OCI-LY1 (cell line): ENCODE results near the gene ADAMTS9.

Source experiments
- EZH2 ChIP-seq: fragments of 200-600 bp; sonication (generic), shearing (Covaris generic); IDR thresholded peaks from 2 replicates; pipeline ENCODE4 v1.8.0; 2017; ENCODE audit warnings: borderline replicate concordance, mixed run types, mild to moderate bottlenecking, antibody characterized with exemption, low read length, moderate library complexity, mixed read lengths
- TF ChIP-seq, protein P1 (sequence below): fragments of 200-600 bp; sonication (generic), shearing (Covaris generic); IDR thresholded peaks from 2 replicates; pipeline ENCODE4 v1.5.1; 2017; ENCODE audit warnings: mild to moderate bottlenecking, antibody characterized with exemption, low read length, moderate library complexity, mixed read lengths

DNA sequence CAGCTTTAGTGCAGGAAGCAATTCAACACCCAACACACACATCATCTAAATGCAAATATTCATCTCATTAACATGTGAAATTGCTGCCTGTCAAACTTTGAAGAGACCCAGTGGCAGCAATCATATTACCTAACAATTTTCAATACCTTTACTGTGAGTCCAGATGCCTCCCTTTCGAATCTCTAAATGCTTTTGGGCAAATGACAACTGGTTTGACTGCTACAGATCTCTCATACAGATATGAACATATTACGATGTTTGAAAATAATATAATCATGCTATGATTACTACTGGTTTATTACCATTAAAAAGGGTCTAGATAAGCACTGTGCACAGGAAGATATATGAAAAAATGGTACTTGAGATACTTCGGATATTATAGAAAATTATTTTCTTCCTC is 137.9 kb downstream of the ADAMTS9 start:
- TF ChIP-seq, protein P1, sequence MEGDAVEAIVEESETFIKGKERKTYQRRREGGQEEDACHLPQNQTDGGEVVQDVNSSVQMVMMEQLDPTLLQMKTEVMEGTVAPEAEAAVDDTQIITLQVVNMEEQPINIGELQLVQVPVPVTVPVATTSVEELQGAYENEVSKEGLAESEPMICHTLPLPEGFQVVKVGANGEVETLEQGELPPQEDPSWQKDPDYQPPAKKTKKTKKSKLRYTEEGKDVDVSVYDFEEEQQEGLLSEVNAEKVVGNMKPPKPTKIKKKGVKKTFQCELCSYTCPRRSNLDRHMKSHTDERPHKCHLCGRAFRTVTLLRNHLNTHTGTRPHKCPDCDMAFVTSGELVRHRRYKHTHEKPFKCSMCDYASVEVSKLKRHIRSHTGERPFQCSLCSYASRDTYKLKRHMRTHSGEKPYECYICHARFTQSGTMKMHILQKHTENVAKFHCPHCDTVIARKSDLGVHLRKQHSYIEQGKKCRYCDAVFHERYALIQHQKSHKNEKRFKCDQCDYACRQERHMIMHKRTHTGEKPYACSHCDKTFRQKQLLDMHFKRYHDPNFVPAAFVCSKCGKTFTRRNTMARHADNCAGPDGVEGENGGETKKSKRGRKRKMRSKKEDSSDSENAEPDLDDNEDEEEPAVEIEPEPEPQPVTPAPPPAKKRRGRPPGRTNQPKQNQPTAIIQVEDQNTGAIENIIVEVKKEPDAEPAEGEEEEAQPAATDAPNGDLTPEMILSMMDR, result no peak
- no peak for TF ChIP-seq EZH2
